Keratinocyte (primary cell): ENCODE measurements around the gene ZBTB7A.

Source experiments
- EZH2 ChIP-seq: IDR thresholded peaks from one replicate; pipeline ENCODE4 v1.6.1; 2012; ENCODE audit warnings: inconsistent platforms, mild to moderate bottlenecking, low read length, moderate library complexity
- TF ChIP-seq, protein P1 (sequence below), 3 experiments: IDR thresholded peaks in 1 of 3; conservative IDR thresholded peaks in 1 of 3; optimal IDR thresholded peaks in 1 of 3; 2 replicates in 2 of 3; 3 replicates in 1 of 3; pipeline versions ENCODE3 to v1.5.1; 2011; ENCODE audit warnings: low read length in 3 of 3, mild to moderate bottlenecking in 3 of 3, moderate library complexity in 2 of 3, control low read depth in 1 of 3, inconsistent platforms in 1 of 3; ENCODE audit not compliant: insufficient read depth in 2 of 3; ENCODE audit errors: extremely low read depth in 1 of 3

DNA sequence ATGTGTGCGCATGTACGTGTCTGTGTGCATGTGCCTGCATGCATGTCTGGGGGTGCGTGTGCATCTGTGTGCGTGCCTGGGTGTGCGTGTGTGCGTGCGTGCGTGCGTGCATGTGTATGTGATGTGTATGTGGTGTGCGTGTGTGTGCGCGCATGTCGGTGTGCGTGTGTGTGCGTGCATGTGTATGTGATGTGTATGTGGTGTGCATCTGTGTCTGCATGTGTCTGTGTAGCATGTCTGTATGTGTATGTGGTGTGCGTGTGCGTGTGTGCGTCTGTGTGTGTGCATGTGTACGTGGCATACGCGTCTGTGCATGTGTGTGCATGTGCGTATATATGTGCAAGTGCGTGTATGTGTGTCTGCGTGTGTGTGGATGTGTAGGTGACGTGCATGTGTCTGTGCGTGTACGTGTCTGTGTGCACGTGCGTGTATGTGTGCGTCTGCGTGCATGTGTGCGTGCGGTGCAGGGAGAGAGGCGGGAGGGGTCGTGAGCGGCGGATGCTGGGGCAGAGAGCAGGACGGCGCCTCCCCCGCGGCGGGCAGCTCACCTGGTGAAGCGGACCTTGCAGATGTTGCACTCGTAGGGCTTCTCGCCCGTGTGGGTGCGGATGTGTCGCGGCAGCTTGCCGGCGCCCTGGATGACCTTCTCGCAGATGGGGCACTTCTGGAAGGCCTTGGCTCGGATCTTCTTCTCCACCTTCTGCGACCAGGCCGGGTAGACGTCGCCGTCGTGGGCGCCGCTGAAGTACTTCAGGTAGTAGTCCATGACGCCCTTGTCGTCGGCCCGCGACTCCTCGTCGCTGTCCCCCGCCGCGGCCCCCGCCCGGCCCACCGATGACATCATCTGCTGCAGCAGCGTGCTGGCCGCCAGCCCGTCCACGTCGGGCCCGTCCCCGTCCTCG is 13.0 kb downstream of the ZBTB7A start:
- TF ChIP-seq, protein P1, sequence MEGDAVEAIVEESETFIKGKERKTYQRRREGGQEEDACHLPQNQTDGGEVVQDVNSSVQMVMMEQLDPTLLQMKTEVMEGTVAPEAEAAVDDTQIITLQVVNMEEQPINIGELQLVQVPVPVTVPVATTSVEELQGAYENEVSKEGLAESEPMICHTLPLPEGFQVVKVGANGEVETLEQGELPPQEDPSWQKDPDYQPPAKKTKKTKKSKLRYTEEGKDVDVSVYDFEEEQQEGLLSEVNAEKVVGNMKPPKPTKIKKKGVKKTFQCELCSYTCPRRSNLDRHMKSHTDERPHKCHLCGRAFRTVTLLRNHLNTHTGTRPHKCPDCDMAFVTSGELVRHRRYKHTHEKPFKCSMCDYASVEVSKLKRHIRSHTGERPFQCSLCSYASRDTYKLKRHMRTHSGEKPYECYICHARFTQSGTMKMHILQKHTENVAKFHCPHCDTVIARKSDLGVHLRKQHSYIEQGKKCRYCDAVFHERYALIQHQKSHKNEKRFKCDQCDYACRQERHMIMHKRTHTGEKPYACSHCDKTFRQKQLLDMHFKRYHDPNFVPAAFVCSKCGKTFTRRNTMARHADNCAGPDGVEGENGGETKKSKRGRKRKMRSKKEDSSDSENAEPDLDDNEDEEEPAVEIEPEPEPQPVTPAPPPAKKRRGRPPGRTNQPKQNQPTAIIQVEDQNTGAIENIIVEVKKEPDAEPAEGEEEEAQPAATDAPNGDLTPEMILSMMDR (optimal IDR thresholded peaks at IDR 0.05 in 1 of 3, IDR thresholded peaks at IDR 0.05 in 1 of 3, conservative IDR thresholded peaks at IDR 0.05 in 1 of 3; ENCODE audit: extremely low read depth in 1 of 3, insufficient read depth in 2 of 3, low read length in 3 of 3): no peak
- TF ChIP-seq EZH2: no peak
